ENCODE measurements around the gene POLE3. TPM values are rescaled to one million over a fixed set of nuclear protein-coding genes. Genes with fewer than 3 reads are reported as not detected.
"Not testable (repeated sequence)": the region's sequence is repeated elsewhere in the genome, so short reads cannot be mapped to it uniquely, and the experiment has no call there.

The POLE3 gene
- total RNA-seq, 2 donors from 2014 or later, result 46.6 to 63.7 TPM

- H3K9me3 ChIP-seq (ENCODE audit: control insufficient read depth, low read length, poor library complexity, severe bottlenecking), result no peaks in the 10 kb centered on the region
- no peaks in the 10 kb centered on the region for H3K4me1 Mint-ChIP-seq
Observed at GRCh38 chr9:113426701-113427100, 16.2 kb upstream of the POLE3 start.

GRCh38 chr9:113425072-113425471, 14.6 kb upstream of the POLE3 start:
- H3K4me1 Mint-ChIP-seq, result no peaks in the 10 kb centered on the region
- H3K9me3 ChIP-seq (ENCODE audit: control insufficient read depth, low read length, poor library complexity, severe bottlenecking), result no peaks in the 10 kb centered on the region
- H3K27me3 Mint-ChIP-seq, result peaks cover 47% of the 10 kb centered on the region
- ATAC-seq, result no peak
- H3K27ac Mint-ChIP-seq, result peak overlapping the region; percentile 67
- no peak overlapping the region for H3K4me3 Mint-ChIP-seq
- DNase-seq, result no peak
- peaks cover 2% of the 10 kb centered on the region for H3K36me3 Mint-ChIP-seq (ENCODE audit: low read depth)

More at GRCh38 chr9:113426701-113427100, 16.2 kb upstream of the POLE3 start:
- Mint-ChIP-seq H3K36me3 (ENCODE audit: low read depth) (peaks cover 2% of the 10 kb centered on the region), H3K4me3 (no peak overlapping the region), H3K27me3 (peaks cover 40% of the 10 kb centered on the region), H3K27ac (no peak overlapping the region)
- ATAC-seq (no peak), DNase-seq (no peak)

GRCh38 chr9:113421726-113422125, 11.3 kb upstream of the POLE3 start:
- ATAC-seq (no peak), DNase-seq (no peak)
- no peak overlapping the region for H3K4me3 Mint-ChIP-seq

GRCh38 chr9:113417370-113417769, 6.9 kb upstream of the POLE3 start:
- ATAC-seq (no peak), DNase-seq (no peak)
- no peaks in the 10 kb centered on the region for H3K36me3 Mint-ChIP-seq (ENCODE audit: low read depth)
- H3K27ac Mint-ChIP-seq, result no peak overlapping the region
- H3K27me3 Mint-ChIP-seq, result peaks cover 7% of the 10 kb centered on the region
- H3K9me3 ChIP-seq (ENCODE audit: control insufficient read depth, low read length, poor library complexity, severe bottlenecking), result no peaks in the 10 kb centered on the region
- no peak overlapping the region for H3K4me3 Mint-ChIP-seq
- no peaks in the 10 kb centered on the region for H3K4me1 Mint-ChIP-seq

More at GRCh38 chr9:113421726-113422125, 11.3 kb upstream of the POLE3 start:
- Mint-ChIP-seq H3K36me3 (ENCODE audit: low read depth) (peaks cover 1% of the 10 kb centered on the region), H3K27me3 (peaks cover 37% of the 10 kb centered on the region), H3K4me1 (no peaks in the 10 kb centered on the region), H3K27ac (no peak overlapping the region)
- H3K9me3 ChIP-seq (ENCODE audit: control insufficient read depth, low read length, poor library complexity, severe bottlenecking), result no peaks in the 10 kb centered on the region

- no peak overlapping the region for H3K4me3 Mint-ChIP-seq
- peaks cover 6% of the 10 kb centered on the region for H3K27me3 Mint-ChIP-seq
- DNase-seq (no peak), ATAC-seq (peak; percentile 41)
- no peaks in the 10 kb centered on the region for H3K4me1 Mint-ChIP-seq
- no peaks in the 10 kb centered on the region for H3K9me3 ChIP-seq (ENCODE audit: control insufficient read depth, low read length, poor library complexity, severe bottlenecking)
- H3K27ac Mint-ChIP-seq, result no peak overlapping the region
- no peaks in the 10 kb centered on the region for H3K36me3 Mint-ChIP-seq (ENCODE audit: low read depth)
Observed at GRCh38 chr9:113416149-113416721, 5.8 kb upstream of the POLE3 start.

GRCh38 chr9:113409883-113410206, 630 bp downstream of the POLE3 start:
- H3K36me3 Mint-ChIP-seq (ENCODE audit: low read depth), result peaks cover 6% of the 10 kb centered on the region
- H3K9me3 ChIP-seq (ENCODE audit: control insufficient read depth, low read length, poor library complexity, severe bottlenecking), result no peaks in the 10 kb centered on the region
- ATAC-seq, result peak; percentile 8
- no peak for DNase-seq
- H3K4me3 Mint-ChIP-seq, result peak overlapping the region; percentile 98
- peaks cover 22% of the 10 kb centered on the region for H3K4me1 Mint-ChIP-seq
- peak overlapping the region; percentile 98 for H3K27ac Mint-ChIP-seq
- no peaks in the 10 kb centered on the region for H3K27me3 Mint-ChIP-seq

GRCh38 chr9:113409481-113409880, 994 bp downstream of the POLE3 start:
- no peak for ATAC-seq
- no peak for DNase-seq
- Mint-ChIP-seq H3K4me3 (peak overlapping the region; percentile 98), H3K27ac (peak overlapping the region; percentile 98), H3K36me3 (ENCODE audit: low read depth) (peaks cover 6% of the 10 kb centered on the region), H3K27me3 (no peaks in the 10 kb centered on the region), H3K4me1 (peaks cover 25% of the 10 kb centered on the region)
- no peaks in the 10 kb centered on the region for H3K9me3 ChIP-seq (ENCODE audit: control insufficient read depth, low read length, poor library complexity, severe bottlenecking)

GRCh38 chr9:113406873-113407511, 3.5 kb downstream of the POLE3 start:
- H3K9me3 ChIP-seq (ENCODE audit: control insufficient read depth, low read length, poor library complexity, severe bottlenecking); ATAC-seq; H3K36me3 Mint-ChIP-seq (ENCODE audit: low read depth); H3K4me3 Mint-ChIP-seq; H3K27me3 Mint-ChIP-seq: not testable (repeated sequence)
- peak overlapping the region; percentile 71 for H3K27ac Mint-ChIP-seq
- DNase-seq, result peak; percentile 19 to 49 (median 39)
- H3K4me1 Mint-ChIP-seq, result peaks cover 25% of the 10 kb centered on the region

- H3K27me3 Mint-ChIP-seq; H3K4me3 Mint-ChIP-seq; DNase-seq; H3K9me3 ChIP-seq (ENCODE audit: control insufficient read depth, low read length, poor library complexity, severe bottlenecking); H3K36me3 Mint-ChIP-seq (ENCODE audit: low read depth); ATAC-seq: not testable (repeated sequence)
- peak overlapping the region; percentile 71 for H3K27ac Mint-ChIP-seq
- H3K4me1 Mint-ChIP-seq, result peaks cover 29% of the 10 kb centered on the region
Observed at GRCh38 chr9:113406353-113406752, 4.1 kb downstream of the POLE3 start.

- no peaks in the 10 kb centered on the region for H3K27me3 Mint-ChIP-seq
- H3K36me3 Mint-ChIP-seq (ENCODE audit: low read depth), result peaks cover 4% of the 10 kb centered on the region
- H3K9me3 ChIP-seq (ENCODE audit: control insufficient read depth, low read length, poor library complexity, severe bottlenecking), result no peaks in the 10 kb centered on the region
- no peak overlapping the region for H3K4me3 Mint-ChIP-seq
- ATAC-seq (no peak), DNase-seq (no peak)
- no peak overlapping the region for H3K27ac Mint-ChIP-seq
- H3K4me1 Mint-ChIP-seq, result peaks cover 27% of the 10 kb centered on the region
Observed at GRCh38 chr9:113403646-113404045, 6.8 kb downstream of the POLE3 start.

- peak; percentile 99 for ATAC-seq
- peaks cover 21% of the 10 kb centered on the region for H3K4me1 Mint-ChIP-seq
- H3K27me3 Mint-ChIP-seq, result no peaks in the 10 kb centered on the region
- H3K27ac Mint-ChIP-seq, result peak within 1 kb of the TSS; percentile 88
- H3K9me3 ChIP-seq (ENCODE audit: control insufficient read depth, low read length, poor library complexity, severe bottlenecking), result no peaks in the 10 kb centered on the region
- H3K36me3 Mint-ChIP-seq (ENCODE audit: low read depth), result no peaks in the 10 kb centered on the region
- peak within 1 kb of the TSS; percentile 95 for H3K4me3 Mint-ChIP-seq
- peak; percentile 99 to 100 (median 100) for DNase-seq
Observed at GRCh38 chr9:113401027-113401792, 9.3 kb downstream of the POLE3 start, which contains the start of gene ALAD. ALAD (minus strand) TSS chr9:113401284; CDS start chr9:113393559, 7,725 bp downstream.

GRCh38 chr9:113399646-113400200, 10.8 kb downstream of the POLE3 start:
- peaks cover 22% of the 10 kb centered on the region for H3K4me1 Mint-ChIP-seq

GRCh38 chr9:113398796-113399195, 11.7 kb downstream of the POLE3 start:
- H3K9me3 ChIP-seq (ENCODE audit: control insufficient read depth, low read length, poor library complexity, severe bottlenecking), result no peaks in the 10 kb centered on the region
- Mint-ChIP-seq H3K4me1 (peaks cover 20% of the 10 kb centered on the region), H3K27me3 (no peaks in the 10 kb centered on the region), H3K36me3 (ENCODE audit: low read depth) (no peaks in the 10 kb centered on the region), H3K27ac (no peak overlapping the region), H3K4me3 (no peak overlapping the region)
- DNase-seq (no peak), ATAC-seq (no peak)

More at GRCh38 chr9:113399646-113400200, 10.8 kb downstream of the POLE3 start:
- DNase-seq (no peak), ATAC-seq (no peak)
- H3K27ac Mint-ChIP-seq, result peak overlapping the region; percentile 43
- H3K9me3 ChIP-seq (ENCODE audit: control insufficient read depth, low read length, poor library complexity, severe bottlenecking), result no peaks in the 10 kb centered on the region
- peak overlapping the region; percentile 75 for H3K4me3 Mint-ChIP-seq
- H3K36me3 Mint-ChIP-seq (ENCODE audit: low read depth), result no peaks in the 10 kb centered on the region
- H3K27me3 Mint-ChIP-seq, result no peaks in the 10 kb centered on the region

All from T-helper 17 cell (primary cell).